H1 (cell line): ENCODE measurements around the gene ONECUT3. TPM values are rescaled to one million over a fixed set of nuclear protein-coding genes. Genes with fewer than 3 reads are reported as not detected.

Source experiments
- ATF3 ChIP-seq: IDR thresholded peaks from 2 replicates; pipeline ENCODE4 v1.6.1; 2011; ENCODE audit warnings: low read depth, mild to moderate bottlenecking, low read length; ENCODE audit not compliant: insufficient read depth
- CEBPB ChIP-seq: IDR thresholded peaks from 2 replicates; pipeline ENCODE4 v1.6.1; 2012; ENCODE audit warnings: low read depth, low read length
- CHD7 ChIP-seq: fragments of 300-600 bp; sonication (generic); IDR thresholded peaks from 2 replicates; pipeline ENCODE4 v1.7.1; 2012; ENCODE audit warnings: low read length, moderate library complexity, mild to moderate bottlenecking, inconsistent platforms; ENCODE audit not compliant: insufficient replicate concordance
- CREB1 ChIP-seq: IDR thresholded peaks from 2 replicates; pipeline ENCODE4 v1.6.1; 2012; ENCODE audit warnings: inconsistent platforms
- CTBP2 ChIP-seq: IDR thresholded peaks from 2 replicates; pipeline ENCODE4 v1.7.0; 2011; ENCODE audit warnings: borderline replicate concordance, mild to moderate bottlenecking, moderate library complexity, mixed read lengths, low read length; ENCODE audit not compliant: insufficient read depth, insufficient read length
- FOSL1 ChIP-seq: IDR thresholded peaks from 2 replicates; pipeline ENCODE4 v1.6.1; 2011; ENCODE audit warnings: mild to moderate bottlenecking, low read depth, low read length, moderate library complexity; ENCODE audit not compliant: insufficient read depth
- KDM4A ChIP-seq: IDR thresholded peaks from one replicate; pipeline ENCODE4 v1.7.1; 2012; ENCODE audit warnings: low read depth, mild to moderate bottlenecking, moderate library complexity, low read length, inconsistent platforms; ENCODE audit not compliant: severe bottlenecking
- SIN3A ChIP-seq, 2 experiments: IDR thresholded peaks in 1 of 2; conservative IDR thresholded peaks in 1 of 2; 2 replicates each; pipeline ENCODE4 v1.6.1; 2011 to 2012; ENCODE audit warnings: low read length in 2 of 2, improper control_type of control experiment in 1 of 2, low read depth in 1 of 2, mild to moderate bottlenecking in 1 of 2
- SIX5 ChIP-seq: IDR thresholded peaks from 2 replicates; pipeline ENCODE4 v1.6.1; 2011; ENCODE audit warnings: mild to moderate bottlenecking, low read depth, low read length
- SUZ12 ChIP-seq: fragments of 200-600 bp; sonication (generic); IDR thresholded peaks from 2 replicates; pipeline ENCODE4 v1.6.1; 2012; ENCODE audit warnings: mild to moderate bottlenecking, inconsistent platforms, low read length, moderate library complexity, mixed read lengths
- TAF1 ChIP-seq: IDR thresholded peaks from 2 replicates; pipeline ENCODE4 v1.6.1; 2011; ENCODE audit warnings: mild to moderate bottlenecking, low read depth, low read length
- YY1 ChIP-seq: IDR thresholded peaks from 2 replicates; pipeline ENCODE4 v1.6.1; 2011; ENCODE audit warnings: low read depth, mild to moderate bottlenecking, low read length
- polyA plus RNA-seq, 7 experiments: library from polyadenylated mRNA; depleted of rRNA in 3 of 7; stranded (reverse) in 5 of 7; unstranded in 2 of 7; fragments of >200 nt in 5 of 7; fragments of 200-250 nt in 2 of 7; gene quantifications; 1 replicate in 5 of 7; 2 replicates in 1 of 7; 4 replicates in 1 of 7; pipeline versions ENCODE4 v1.2.1 to v1.2.3, GENCODE V29; 2011 to 2013; ENCODE audit warnings: missing spikeins in 2 of 7, mixed read lengths in 2 of 7
- total RNA-seq: library from RNA; stranded (reverse); fragmentation: NEBNext Ultra II Directional; extraction: Animal tissue kit (Norgen Biotek cat#: 25700); gene quantifications from 2 replicates; pipeline ENCODE4 v1.2.1, GENCODE V29; 2021

The ONECUT3 gene
- total and polyA plus RNA-seq, 2 of the 8 experiments (the other 6 are each of a cell fraction or from before 2014, with no cell fraction given), result not detected

GRCh38 chr19:1782521-1782920 lies 29.2 kb downstream of the ONECUT3 start (continued):
- no peak for TF ChIP-seq CHD7
- no peak for TF ChIP-seq CEBPB
- TF ChIP-seq FOSL1, result no peak
- no peak for TF ChIP-seq YY1
- TF ChIP-seq SIN3A (conservative IDR thresholded peaks at IDR 0.05 in 1 of 2, IDR thresholded peaks at IDR 0.05 in 1 of 2; ENCODE audit: low read depth in 1 of 2, low read length in 2 of 2), result no peak
- no peak for TF ChIP-seq ATF3
- TF ChIP-seq CREB1, result no peak
- no peak for TF ChIP-seq TAF1
- no peak for TF ChIP-seq CTBP2
- no peak for TF ChIP-seq SUZ12
- no peak for TF ChIP-seq KDM4A
- no peak for TF ChIP-seq SIX5
